HG02943 (cell line): ENCODE results near the gene LTB.

Experiments
- ATAC-seq: cut with Tn5 transposase; IDR thresholded peaks from one replicate; pipeline ENCODE4 v1.9.1; 2021; ENCODE audit warnings: mild to moderate bottlenecking, low read depth, moderate library complexity; ENCODE audit not compliant: unreplicated experiment

The LTB gene

GRCh38 chr6:31582230-31582643 lies at the start of gene LTB:
Gene LTB, minus strand, starts transcription at chr6:31582424. Its CDS starts 7 bp downstream, at chr6:31582417.
- ATAC-seq, result no peak

- ATAC-seq, result no peak
Observed at GRCh38 chr6:31631681-31632278, 49.6 kb upstream of the LTB start.

DNA sequence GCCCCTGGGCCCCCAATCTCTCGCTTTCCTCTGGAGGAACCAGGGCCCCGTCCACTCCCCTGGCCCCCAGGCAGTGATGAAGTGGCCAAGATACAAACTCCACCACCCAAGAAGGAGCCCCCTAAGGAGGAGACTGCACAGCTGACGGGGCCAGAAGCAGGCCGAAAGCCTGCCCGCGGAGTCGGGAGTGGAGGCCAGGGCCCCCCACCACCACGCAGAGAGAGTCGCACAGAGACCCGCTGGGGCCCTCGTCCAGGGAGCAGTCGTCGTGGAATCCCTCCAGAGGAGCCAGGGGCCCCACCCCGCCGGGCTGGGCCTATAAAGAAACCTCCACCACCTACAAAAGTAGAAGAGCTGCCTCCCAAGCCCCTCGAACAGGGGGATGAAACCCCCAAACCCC lies 49.0 kb upstream of the LTB start:
- no peak for ATAC-seq

DNA sequence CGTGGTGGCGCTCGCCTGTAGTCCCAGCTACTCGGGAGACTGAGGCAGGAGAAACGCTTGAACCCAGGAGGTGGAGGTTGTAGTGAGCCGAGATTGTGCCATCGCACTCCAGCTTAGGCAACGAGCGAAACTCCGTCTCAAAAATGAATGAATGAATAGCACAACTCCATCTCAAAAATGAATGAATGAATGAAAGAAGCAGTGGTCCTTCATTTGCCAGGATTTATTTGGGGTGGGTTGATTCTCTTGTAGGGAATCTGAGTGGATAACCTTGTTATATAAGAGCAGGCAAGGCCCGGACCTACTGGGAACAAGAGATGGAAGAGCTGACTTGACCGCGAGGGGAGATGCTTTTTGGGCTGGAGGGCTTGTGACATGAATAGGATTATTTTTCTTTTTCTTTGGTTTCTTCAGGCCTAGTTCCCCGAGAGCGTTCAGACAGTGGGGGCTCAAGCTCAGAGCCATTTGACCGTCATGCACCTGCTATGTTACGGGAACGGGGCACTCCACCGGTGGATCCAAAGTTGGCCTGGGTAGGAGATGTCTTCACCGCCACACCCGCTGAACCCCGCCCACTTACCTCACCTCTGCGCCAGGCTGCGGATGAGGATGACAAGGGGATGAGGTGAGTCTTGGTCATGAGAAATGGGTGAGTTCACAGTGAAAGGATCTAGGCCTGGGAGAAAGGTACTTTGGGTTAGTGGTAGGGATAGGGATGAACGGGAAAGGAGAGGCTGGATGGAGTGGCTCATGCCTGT lies 48.1 kb upstream of the LTB start:
- ATAC-seq, result no peak

GRCh38 chr6:31629014-31629413 lies 46.8 kb upstream of the LTB start:
- ATAC-seq, result no peak

DNA sequence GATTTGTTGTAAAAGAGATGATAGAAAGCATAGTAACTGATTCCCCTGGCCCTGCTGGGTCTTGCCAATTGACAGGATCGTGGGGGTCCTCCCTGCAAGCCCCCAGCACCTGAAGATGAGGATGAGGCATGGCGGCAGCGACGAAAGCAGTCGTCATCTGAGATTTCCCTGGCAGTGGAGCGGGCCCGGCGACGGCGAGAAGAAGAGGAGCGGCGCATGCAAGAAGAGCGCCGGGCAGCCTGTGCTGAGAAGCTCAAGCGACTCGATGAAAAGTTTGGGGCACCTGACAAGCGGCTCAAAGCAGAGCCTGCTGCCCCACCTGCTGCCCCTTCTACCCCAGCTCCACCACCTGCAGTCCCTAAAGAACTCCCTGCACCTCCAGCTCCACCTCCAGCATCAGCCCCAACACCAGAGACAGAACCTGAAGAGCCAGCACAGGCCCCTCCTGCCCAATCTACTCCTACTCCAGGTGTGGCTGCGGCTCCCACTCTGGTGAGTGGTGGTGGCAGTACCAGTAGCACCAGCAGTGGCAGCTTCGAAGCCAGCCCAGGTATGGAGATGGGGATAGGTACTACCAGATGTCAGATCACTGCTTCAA lies 45.6 kb upstream of the LTB start:
- ATAC-seq, result no peak

DNA sequence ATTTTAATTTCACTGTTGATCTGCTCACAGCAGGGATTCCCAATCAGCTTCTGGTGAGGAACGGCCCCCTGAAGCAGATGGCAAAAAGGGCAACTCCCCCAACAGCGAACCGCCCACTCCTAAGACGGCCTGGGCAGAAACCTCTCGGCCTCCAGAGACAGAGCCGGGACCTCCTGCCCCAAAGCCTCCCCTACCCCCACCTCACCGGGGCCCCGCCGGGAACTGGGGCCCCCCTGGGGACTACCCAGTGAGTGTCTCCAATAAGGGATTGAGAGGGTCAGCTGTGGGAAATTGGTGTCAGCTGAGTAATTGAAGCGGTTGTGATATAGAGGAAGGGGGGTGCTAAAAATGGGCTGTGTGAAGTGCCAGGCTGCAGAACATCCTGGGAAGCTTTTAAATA lies 44.7 kb upstream of the LTB start:
- ATAC-seq, result no peak

- ATAC-seq, result no peak
Observed at GRCh38 chr6:31624070-31624469, 41.8 kb upstream of the LTB start.

- no peak for ATAC-seq
Observed at GRCh38 chr6:31622684-31623091, 40.5 kb upstream of the LTB start.

- ATAC-seq, result no peak
Observed at GRCh38 chr6:31621991-31622390, 39.8 kb upstream of the LTB start.

- ATAC-seq, result no peak
Observed at GRCh38 chr6:31621320-31621939, 39.2 kb upstream of the LTB start.

GRCh38 chr6:31620586-31621319 lies 38.5 kb upstream of the LTB start, which contains the start of gene PRRC2A:
Gene PRRC2A, plus strand, starts transcription at chr6:31620715. Its CDS starts 2,075 bp downstream, at chr6:31622790.
- peak; percentile 41 for ATAC-seq

- peak; percentile 71 for ATAC-seq
Observed at GRCh38 chr6:31619805-31620585, 37.8 kb upstream of the LTB start.

DNA sequence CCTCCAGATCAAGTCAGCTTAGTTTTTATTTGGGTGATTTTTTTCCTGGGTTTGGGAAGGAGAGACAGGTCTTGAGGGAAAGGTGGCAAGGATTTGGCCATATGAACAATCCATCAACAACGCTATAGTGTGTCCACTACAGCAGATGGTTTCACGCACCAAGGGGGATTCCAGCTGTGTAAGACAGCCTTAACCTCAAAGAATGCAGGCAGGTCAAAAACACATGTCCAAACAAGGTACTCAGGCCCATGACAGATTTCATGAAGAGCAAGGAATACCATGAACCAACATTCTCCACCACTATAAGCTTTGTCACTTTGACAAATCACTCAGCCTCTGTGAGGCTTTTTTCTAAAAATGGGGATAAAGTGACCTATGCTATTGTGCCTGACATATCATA lies 34.8 kb upstream of the LTB start:
- no peak for ATAC-seq

DNA sequence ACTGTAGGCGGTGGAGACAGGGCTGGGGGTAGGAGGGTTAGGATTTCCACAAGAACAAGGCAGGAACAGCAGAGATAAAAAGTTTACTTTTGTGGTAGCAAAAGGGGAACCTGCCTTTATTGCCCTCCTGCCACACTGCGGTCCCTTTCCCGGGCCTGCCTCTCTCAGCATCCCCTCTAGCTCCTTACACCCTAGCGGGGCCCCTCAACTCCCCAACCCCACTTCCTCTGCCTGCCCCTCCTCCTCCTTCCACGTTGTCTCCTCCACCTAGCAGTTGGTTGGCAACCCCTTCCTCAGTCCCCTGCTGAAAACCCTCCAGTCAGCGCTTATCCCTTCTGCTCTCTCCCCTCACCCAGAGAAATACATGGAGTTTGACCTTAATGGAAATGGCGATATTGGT lies 33.5 kb upstream of the LTB start:
- no peak for ATAC-seq

GRCh38 chr6:31614684-31615578 lies 32.7 kb upstream of the LTB start, which contains the start of gene AIF1:
Gene AIF1, plus strand, starts transcription at chr6:31615234. Its CDS starts 96 bp downstream, at chr6:31615330.
- ATAC-seq, result no peak

DNA sequence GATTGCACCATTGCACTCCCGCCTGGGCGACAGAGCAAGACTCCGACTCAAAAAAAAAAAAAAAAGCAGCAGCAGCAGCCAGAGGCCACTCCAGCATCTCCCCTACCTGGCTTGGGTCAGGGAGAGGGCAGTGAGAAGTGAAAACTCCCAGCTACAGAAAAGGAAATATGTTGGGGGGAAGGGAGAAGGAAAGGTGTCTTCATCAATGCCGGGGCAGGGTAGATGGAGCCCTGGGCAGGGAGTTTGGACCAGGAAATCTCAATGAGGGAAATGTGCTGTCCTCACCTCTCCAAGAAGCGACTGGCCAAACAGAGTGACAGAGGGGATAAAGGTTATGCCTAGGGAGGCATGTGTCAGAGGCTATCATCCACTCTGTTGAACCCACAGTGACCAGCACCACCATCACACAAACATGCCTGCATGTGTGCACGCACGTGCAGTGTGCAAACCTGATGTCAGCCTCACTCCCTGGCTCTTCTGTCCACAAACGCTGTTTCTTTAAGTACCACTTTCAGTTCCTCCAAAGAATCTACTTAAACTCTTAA lies 31.9 kb upstream of the LTB start:
- no peak for ATAC-seq

DNA sequence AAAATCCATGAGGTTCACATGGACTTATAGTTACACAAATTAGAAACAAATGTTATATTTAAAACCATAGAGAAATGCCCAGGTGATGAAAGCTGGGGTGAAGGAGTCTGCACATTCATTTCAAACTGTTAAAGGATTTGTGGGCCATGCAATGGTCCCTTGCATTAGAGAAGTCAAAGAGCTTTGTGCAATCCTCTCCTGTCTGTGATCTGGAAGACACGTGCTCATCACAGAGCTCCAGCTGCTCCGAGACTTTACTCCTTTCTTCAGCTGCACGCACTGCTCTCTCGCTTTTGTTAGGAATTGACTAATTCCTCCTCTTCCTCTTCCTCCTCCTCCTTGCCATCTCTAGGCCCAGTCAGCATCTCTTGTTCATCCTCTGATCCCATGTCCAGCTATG lies 28.7 kb upstream of the LTB start:
- ATAC-seq, result no peak
